ENCODE results near the gene MLLT1. TPM values are rescaled to one million over a fixed set of nuclear protein-coding genes. Genes with fewer than 3 reads are reported as not detected.

The MLLT1 gene
- total RNA-seq, 5 donors from 2014 or later (not counting 1 experiment from before 2014, with no cell fraction given): 31.4 to 59.8 (median 57.2) TPM

GRCh38 chr19:6232601-6233055, 47.1 kb downstream of the MLLT1 start:
- Mint-ChIP-seq H3K4me3 (no peak overlapping the region), H3K9me3 (no peaks in the 10 kb centered on the region), H3K36me3 (peaks cover 10% of the 10 kb centered on the region), H3K4me1 (peaks cover 25 to 37% (median 29%) of the 10 kb centered on the region in 3 donors), H3K27ac (no peak overlapping the region), H3K27me3 (no peaks in the 10 kb centered on the region)
- peaks cover 6 to 17% of the 10 kb centered on the region in 2 donors for H3K36me3 ChIP-seq (ENCODE audit: control insufficient read depth in 2 of 2, extremely low read depth in 1 of 2, insufficient read depth in 1 of 2, low read length in 1 of 2)
- H3K9me3 ChIP-seq: no peaks in the 10 kb centered on the region
- no peak for ATAC-seq (replicated peaks in 1 of 4)
- no peak overlapping the region for H3K27ac ChIP-seq (ENCODE audit: low read length)
- ChIA-PET CTCF (no interaction called here), POLR2A (no interaction called here)
- peaks cover 0 to 25% of the 10 kb centered on the region in 2 experiments for H3K4me1 ChIP-seq (ENCODE audit: control insufficient read depth in 1 of 2, extremely low read depth in 1 of 2, insufficient read depth in 2 of 2, low read length in 2 of 2)
- no peak for DNase-seq
- H3K27me3 ChIP-seq (replicated peaks in 1 of 2; ENCODE audit: control insufficient read depth in 2 of 2, extremely low read depth in 1 of 2, insufficient read depth in 2 of 2, low read length in 1 of 2): no peaks in the 10 kb centered on the region
- 81% methylated on average over 7 of the region's 11 CpGs for WGBS (ENCODE audit: insufficient coverage)
- no peak overlapping the region for H3K4me3 ChIP-seq (ENCODE audit: control insufficient read depth in 1 of 2, extremely low read depth in 1 of 2, low read length in 1 of 2)

GRCh38 chr19:6230991-6231448, 48.8 kb downstream of the MLLT1 start:
- no peaks in the 10 kb centered on the region for H3K9me3 ChIP-seq
- Mint-ChIP-seq H3K4me1 (peaks cover 23 to 35% (median 27%) of the 10 kb centered on the region in 3 donors), H3K4me3 (no peak overlapping the region), H3K27me3 (no peaks in the 10 kb centered on the region), H3K27ac (no peak overlapping the region), H3K36me3 (peaks cover 17% of the 10 kb centered on the region), H3K9me3 (no peaks in the 10 kb centered on the region)
- peaks cover 14 to 29% of the 10 kb centered on the region in 2 donors for H3K36me3 ChIP-seq (ENCODE audit: control insufficient read depth in 2 of 2, extremely low read depth in 1 of 2, insufficient read depth in 1 of 2, low read length in 1 of 2)
- H3K27ac ChIP-seq (ENCODE audit: low read length): no peak overlapping the region
- ChIA-PET CTCF (interaction anchor here in 1 of 2 donors (0.6 kb wide), 1 partner anchor 893 kb away, joined by 3 read pairs; no protein-coding TSS in a partner anchor), POLR2A (no interaction called here)
- ATAC-seq (replicated peaks in 1 of 4) (no peak), DNase-seq (no peak)
- peaks cover 0 to 15% of the 10 kb centered on the region in 2 experiments for H3K4me1 ChIP-seq (ENCODE audit: control insufficient read depth in 1 of 2, extremely low read depth in 1 of 2, insufficient read depth in 2 of 2, low read length in 2 of 2)
- H3K27me3 ChIP-seq (replicated peaks in 1 of 2; ENCODE audit: control insufficient read depth in 2 of 2, extremely low read depth in 1 of 2, insufficient read depth in 2 of 2, low read length in 1 of 2): no peaks in the 10 kb centered on the region
- WGBS (ENCODE audit: insufficient coverage): 82% methylated on average over 17 of the region's 17 CpGs
- H3K4me3 ChIP-seq (ENCODE audit: control insufficient read depth in 1 of 2, extremely low read depth in 1 of 2, low read length in 1 of 2): no peak overlapping the region

DNA sequence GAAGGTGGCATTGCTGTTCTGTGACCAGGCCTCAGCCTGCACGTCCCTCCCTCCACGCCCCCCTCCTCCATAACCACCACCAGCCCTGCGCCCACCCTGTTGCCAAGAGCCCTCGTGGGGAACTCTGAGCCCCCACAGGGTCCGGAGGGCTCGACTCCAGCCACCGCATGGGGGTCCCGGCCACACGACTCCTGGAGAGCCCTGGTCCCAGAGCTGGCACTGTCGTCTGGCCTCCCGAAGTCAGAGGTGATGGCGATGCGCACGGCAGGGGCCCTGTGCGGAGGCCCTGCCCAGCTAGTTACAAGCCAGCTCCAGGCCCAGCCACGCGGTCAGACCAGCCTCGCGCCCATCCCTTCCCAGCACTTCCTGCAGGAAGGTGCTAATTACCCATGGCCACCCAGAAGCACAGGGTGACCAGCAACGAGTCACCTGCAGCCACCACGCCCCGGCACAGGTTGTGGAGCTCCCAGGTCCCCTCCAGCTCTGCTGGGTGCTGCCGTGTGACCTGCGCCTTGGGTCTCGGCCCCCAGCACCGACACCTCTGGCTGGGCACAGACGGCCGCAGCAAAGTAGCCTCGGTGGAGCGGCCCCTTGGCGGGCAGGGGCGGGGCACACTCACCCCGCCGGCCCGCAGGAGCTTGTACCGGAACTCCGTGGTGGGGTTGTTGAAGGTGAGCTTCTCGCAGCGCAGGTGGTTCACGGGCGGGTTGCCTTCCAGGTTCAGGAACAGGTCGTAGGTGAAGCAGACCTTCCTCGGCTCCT, 49.6 kb downstream of the MLLT1 start:
- Histone ChIP-seq H3K36me3 (ENCODE audit: control insufficient read depth in 2 of 2, extremely low read depth in 1 of 2, insufficient read depth in 1 of 2, low read length in 1 of 2) (peaks cover 16 to 35% of the 10 kb centered on the region in 2 donors), H3K27ac (ENCODE audit: low read length) (no peak overlapping the region), H3K27me3 (replicated peaks in 1 of 2; ENCODE audit: control insufficient read depth in 2 of 2, extremely low read depth in 1 of 2, insufficient read depth in 2 of 2, low read length in 1 of 2) (no peaks in the 10 kb centered on the region), H3K9me3 (no peaks in the 10 kb centered on the region), H3K4me3 (ENCODE audit: control insufficient read depth in 1 of 2, extremely low read depth in 1 of 2, low read length in 1 of 2) (no peak overlapping the region), H3K4me1 (ENCODE audit: control insufficient read depth in 1 of 2, extremely low read depth in 1 of 2, insufficient read depth in 2 of 2, low read length in 2 of 2) (peaks cover 0 to 12% of the 10 kb centered on the region in 2 experiments)
- Mint-ChIP-seq H3K9me3 (no peaks in the 10 kb centered on the region), H3K27me3 (no peaks in the 10 kb centered on the region), H3K36me3 (peaks cover 20% of the 10 kb centered on the region), H3K4me3 (no peak overlapping the region), H3K27ac (no peak overlapping the region), H3K4me1 (peaks cover 14 to 28% (median 20%) of the 10 kb centered on the region in 3 donors)
- no peak for ATAC-seq (replicated peaks in 1 of 4)
- 93% methylated on average over 40 of the region's 43 CpGs for WGBS (ENCODE audit: insufficient coverage)
- POLR2A ChIA-PET: no interaction called here
- CTCF ChIA-PET: no interaction called here
- DNase-seq: no peak

- DNase-seq (no peak), ATAC-seq (replicated peaks in 1 of 4) (no peak)
- H3K9me3 ChIP-seq: no peaks in the 10 kb centered on the region
- Mint-ChIP-seq H3K4me3 (no peak overlapping the region), H3K4me1 (peaks cover 6 to 20% (median 12%) of the 10 kb centered on the region in 3 donors), H3K27ac (no peak overlapping the region), H3K27me3 (no peaks in the 10 kb centered on the region), H3K36me3 (peaks cover 20% of the 10 kb centered on the region), H3K9me3 (no peaks in the 10 kb centered on the region)
- CTCF ChIA-PET: no interaction called here
- WGBS (ENCODE audit: insufficient coverage): 92% methylated on average over 26 of the region's 27 CpGs
- POLR2A ChIA-PET: no interaction called here
- H3K36me3 ChIP-seq (ENCODE audit: control insufficient read depth in 2 of 2, extremely low read depth in 1 of 2, insufficient read depth in 1 of 2, low read length in 1 of 2): peaks cover 16 to 40% of the 10 kb centered on the region in 2 donors
- H3K27me3 ChIP-seq (replicated peaks in 1 of 2; ENCODE audit: control insufficient read depth in 2 of 2, extremely low read depth in 1 of 2, insufficient read depth in 2 of 2, low read length in 1 of 2): no peaks in the 10 kb centered on the region
- peaks cover 0 to 11% of the 10 kb centered on the region in 2 experiments for H3K4me1 ChIP-seq (ENCODE audit: control insufficient read depth in 1 of 2, extremely low read depth in 1 of 2, insufficient read depth in 2 of 2, low read length in 2 of 2)
- H3K27ac ChIP-seq (ENCODE audit: low read length): no peak overlapping the region
- H3K4me3 ChIP-seq (ENCODE audit: control insufficient read depth in 1 of 2, extremely low read depth in 1 of 2, low read length in 1 of 2): no peak overlapping the region
These were observed 50.4 kb downstream of the MLLT1 start for GRCh38 chr19:6229216-6229913.

DNA sequence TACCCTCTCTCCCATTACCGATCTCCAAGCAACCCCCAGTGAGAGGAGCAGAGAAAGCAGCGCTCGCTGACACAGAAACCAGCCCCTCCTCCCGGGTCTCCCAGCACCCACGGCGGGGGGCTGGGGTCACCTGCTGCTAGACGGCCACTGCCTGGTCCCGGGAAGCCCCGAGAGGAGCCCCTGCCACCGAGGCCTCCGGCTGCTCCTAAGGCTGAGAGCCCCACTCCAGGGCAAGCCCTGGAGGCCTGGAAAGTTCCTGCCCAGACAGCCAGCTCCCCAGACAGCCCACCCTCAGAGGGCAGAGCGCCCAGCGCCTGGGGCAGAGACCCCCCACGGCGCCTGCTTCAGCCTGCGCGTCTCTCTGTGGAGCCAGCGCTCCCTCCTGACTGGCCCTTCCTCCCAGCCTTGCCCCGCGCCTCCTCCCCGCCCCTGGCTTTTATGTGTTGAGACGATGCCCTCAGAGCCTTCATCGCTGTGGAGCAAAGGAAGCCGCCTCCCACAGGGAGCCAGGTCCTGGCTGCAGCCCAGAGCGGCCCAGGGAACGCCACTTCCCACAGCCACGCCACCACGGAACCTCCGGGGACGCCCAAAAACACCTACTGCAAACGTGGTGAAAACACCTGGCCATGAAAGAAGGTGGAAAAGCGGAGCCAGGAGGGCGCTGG, 51.1 kb downstream of the MLLT1 start:
- WGBS (ENCODE audit: insufficient coverage): 92% methylated on average over 32 of the region's 33 CpGs
- no peaks in the 10 kb centered on the region for H3K27me3 Mint-ChIP-seq
- no peak overlapping the region for H3K27ac Mint-ChIP-seq
- Histone ChIP-seq H3K4me3 (ENCODE audit: control insufficient read depth in 1 of 2, extremely low read depth in 1 of 2, low read length in 1 of 2) (no peak overlapping the region), H3K9me3 (no peaks in the 10 kb centered on the region), H3K4me1 (ENCODE audit: control insufficient read depth in 1 of 2, extremely low read depth in 1 of 2, insufficient read depth in 2 of 2, low read length in 2 of 2) (peaks cover 0 to 6% of the 10 kb centered on the region in 2 experiments), H3K27me3 (replicated peaks in 1 of 2; ENCODE audit: control insufficient read depth in 2 of 2, extremely low read depth in 1 of 2, insufficient read depth in 2 of 2, low read length in 1 of 2) (no peaks in the 10 kb centered on the region), H3K36me3 (ENCODE audit: control insufficient read depth in 2 of 2, extremely low read depth in 1 of 2, insufficient read depth in 1 of 2, low read length in 1 of 2) (peaks cover 16 to 45% of the 10 kb centered on the region in 2 donors), H3K27ac (ENCODE audit: low read length) (no peak overlapping the region)
- ChIA-PET CTCF (no interaction called here), POLR2A (no interaction called here)
- H3K9me3 Mint-ChIP-seq: no peaks in the 10 kb centered on the region
- peaks cover 20% of the 10 kb centered on the region for H3K36me3 Mint-ChIP-seq
- no peak overlapping the region for H3K4me3 Mint-ChIP-seq
- DNase-seq (no peak), ATAC-seq (replicated peaks in 1 of 4) (no peak)
- H3K4me1 Mint-ChIP-seq: peaks cover 5 to 17% (median 11%) of the 10 kb centered on the region in 3 donors

- Mint-ChIP-seq H3K4me1 (peaks cover 5 to 15% (median 11%) of the 10 kb centered on the region in 3 donors), H3K4me3 (no peak overlapping the region), H3K36me3 (peaks cover 20% of the 10 kb centered on the region), H3K27me3 (no peaks in the 10 kb centered on the region), H3K27ac (no peak overlapping the region), H3K9me3 (no peaks in the 10 kb centered on the region)
- DNase-seq (no peak), ATAC-seq (replicated peaks in 1 of 4) (no peak)
- 87% methylated on average over 12 of the region's 12 CpGs for WGBS (ENCODE audit: insufficient coverage)
- Histone ChIP-seq H3K4me3 (ENCODE audit: control insufficient read depth in 1 of 2, extremely low read depth in 1 of 2, low read length in 1 of 2) (no peak overlapping the region), H3K4me1 (ENCODE audit: control insufficient read depth in 1 of 2, extremely low read depth in 1 of 2, insufficient read depth in 2 of 2, low read length in 2 of 2) (peaks cover 0 to 6% of the 10 kb centered on the region in 2 experiments), H3K9me3 (no peaks in the 10 kb centered on the region), H3K36me3 (ENCODE audit: control insufficient read depth in 2 of 2, extremely low read depth in 1 of 2, insufficient read depth in 1 of 2, low read length in 1 of 2) (peaks cover 16 to 45% of the 10 kb centered on the region in 2 donors), H3K27ac (ENCODE audit: low read length) (no peak overlapping the region), H3K27me3 (replicated peaks in 1 of 2; ENCODE audit: control insufficient read depth in 2 of 2, extremely low read depth in 1 of 2, insufficient read depth in 2 of 2, low read length in 1 of 2) (no peaks in the 10 kb centered on the region)
- ChIA-PET CTCF (no interaction called here), POLR2A (no interaction called here)
These were observed 51.8 kb downstream of the MLLT1 start for GRCh38 chr19:6227936-6228325.
